Lower lobe of right lung (tissue), 2 donors: ENCODE results near the gene DCC. TPM values are rescaled to one million over a fixed set of nuclear protein-coding genes. Genes with fewer than 3 reads are reported as not detected.

Experiments used
- ATAC-seq, 2 donors: fragments of 200-7000 bp; cut with Tn5 transposase; one replicate each; pipeline ENCODE4 v1.9.1; 2020 to 2022; ENCODE audit warnings: mild to moderate bottlenecking in 2 of 2, moderate library complexity in 2 of 2
- DNase-seq: peaks from one replicate; pipeline ENCODE4 v3.0.0-alpha.2; 2020
- H3K27ac ChIP-seq: fragments of 200-600 bp; one replicate; pipeline ENCODE4 v1.8.0; 2022
- H3K27me3 ChIP-seq: fragments of 200-600 bp; one replicate; pipeline ENCODE4 v1.8.0; 2022; ENCODE audit warnings: low read depth
- H3K36me3 ChIP-seq: fragments of 200-600 bp; one replicate; pipeline ENCODE4 v1.8.0; 2022; ENCODE audit warnings: mild to moderate bottlenecking
- H3K4me1 ChIP-seq: fragments of 200-600 bp; one replicate; pipeline ENCODE4 v1.8.0; 2022
- H3K4me3 ChIP-seq: fragments of 200-600 bp; one replicate; pipeline ENCODE4 v1.8.0; 2022; ENCODE audit warnings: mild to moderate bottlenecking
- H3K9me3 ChIP-seq: fragments of 200-600 bp; one replicate; pipeline ENCODE4 v1.8.0; 2022
- intact Hi-C: fragments of 100-400 bp; cut with DNase I; formaldehyde crosslinking; loops from one replicate; pipeline ENCODE4 v1.11.0; 2022
- total RNA-seq: library from RNA; stranded (reverse); fragmentation: NEBNext Ultra II Directional; extraction: Animal tissue kit (Norgen Biotek cat#: 25700); gene quantifications from one replicate; pipeline ENCODE4 v1.2.1, GENCODE V29; 2021
- TF ChIP-seq, protein P1 (sequence below): fragments of 200-600 bp; IDR thresholded peaks from one replicate; pipeline ENCODE4 v1.8.0; 2022; ENCODE audit warnings: antibody characterized with exemption, mild to moderate bottlenecking
- donor health status: DM: no; HTN: yes; CAD: no; lungs with severe emphysema.

DCC gene
- total RNA-seq, 1 donor from 2014 or later: 4.5 TPM

- intact Hi-C loops: no loop called here
- ATAC-seq (no peak), DNase-seq (no peak)
- H3K4me3 ChIP-seq: no peak overlapping the region
- TF ChIP-seq, protein P1, sequence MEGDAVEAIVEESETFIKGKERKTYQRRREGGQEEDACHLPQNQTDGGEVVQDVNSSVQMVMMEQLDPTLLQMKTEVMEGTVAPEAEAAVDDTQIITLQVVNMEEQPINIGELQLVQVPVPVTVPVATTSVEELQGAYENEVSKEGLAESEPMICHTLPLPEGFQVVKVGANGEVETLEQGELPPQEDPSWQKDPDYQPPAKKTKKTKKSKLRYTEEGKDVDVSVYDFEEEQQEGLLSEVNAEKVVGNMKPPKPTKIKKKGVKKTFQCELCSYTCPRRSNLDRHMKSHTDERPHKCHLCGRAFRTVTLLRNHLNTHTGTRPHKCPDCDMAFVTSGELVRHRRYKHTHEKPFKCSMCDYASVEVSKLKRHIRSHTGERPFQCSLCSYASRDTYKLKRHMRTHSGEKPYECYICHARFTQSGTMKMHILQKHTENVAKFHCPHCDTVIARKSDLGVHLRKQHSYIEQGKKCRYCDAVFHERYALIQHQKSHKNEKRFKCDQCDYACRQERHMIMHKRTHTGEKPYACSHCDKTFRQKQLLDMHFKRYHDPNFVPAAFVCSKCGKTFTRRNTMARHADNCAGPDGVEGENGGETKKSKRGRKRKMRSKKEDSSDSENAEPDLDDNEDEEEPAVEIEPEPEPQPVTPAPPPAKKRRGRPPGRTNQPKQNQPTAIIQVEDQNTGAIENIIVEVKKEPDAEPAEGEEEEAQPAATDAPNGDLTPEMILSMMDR: no peak
- no peaks in the 10 kb centered on the region for H3K36me3 ChIP-seq
- H3K9me3 ChIP-seq: no peaks in the 10 kb centered on the region
- no peaks in the 10 kb centered on the region for H3K27me3 ChIP-seq
- H3K4me1 ChIP-seq: no peaks in the 10 kb centered on the region
- no peak overlapping the region for H3K27ac ChIP-seq
Measured at GRCh38 chr18:52387175-52387574, 47.2 kb downstream of the DCC start.

GRCh38 chr18:52391810-52392559 is 52.0 kb downstream of the DCC start:
- TF ChIP-seq, protein P1: no peak
- no peaks in the 10 kb centered on the region for H3K9me3 ChIP-seq
- H3K27ac ChIP-seq: no peak overlapping the region
- no peaks in the 10 kb centered on the region for H3K4me1 ChIP-seq
- H3K36me3 ChIP-seq: no peaks in the 10 kb centered on the region
- H3K27me3 ChIP-seq: no peaks in the 10 kb centered on the region
- ATAC-seq (no peak), DNase-seq (no peak)
- intact Hi-C loops: no loop called here
- no peak overlapping the region for H3K4me3 ChIP-seq

DNA sequence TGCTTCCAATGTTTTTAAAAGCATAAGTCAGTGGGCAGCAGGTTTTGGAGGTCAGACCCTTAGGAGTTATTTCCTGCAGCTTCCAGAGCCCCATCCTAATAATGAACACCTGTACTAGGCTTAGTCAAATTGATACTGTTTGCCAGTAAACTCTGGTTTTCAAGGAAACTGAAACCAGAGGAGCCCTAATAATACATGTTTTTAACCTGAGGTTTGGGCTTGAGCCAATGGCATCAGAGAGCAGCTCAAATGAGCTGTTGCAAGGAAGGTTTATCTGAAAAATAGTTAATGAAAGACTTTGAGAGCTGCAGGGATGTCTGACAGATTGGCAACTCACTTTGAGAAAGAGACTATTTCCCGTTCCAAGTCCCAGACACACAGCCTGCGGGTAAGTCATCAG is 54.6 kb downstream of the DCC start:
- Histone ChIP-seq H3K4me1 (no peaks in the 10 kb centered on the region), H3K27ac (no peak overlapping the region), H3K4me3 (no peak overlapping the region), H3K36me3 (no peaks in the 10 kb centered on the region), H3K27me3 (no peaks in the 10 kb centered on the region), H3K9me3 (no peaks in the 10 kb centered on the region)
- no peak for DNase-seq
- no peak for ATAC-seq
- TF ChIP-seq, protein P1: no peak
- intact Hi-C loops: no loop called here

- Histone ChIP-seq H3K36me3 (no peaks in the 10 kb centered on the region), H3K4me1 (no peaks in the 10 kb centered on the region), H3K4me3 (no peak overlapping the region), H3K27ac (no peak overlapping the region), H3K27me3 (no peaks in the 10 kb centered on the region), H3K9me3 (no peaks in the 10 kb centered on the region)
- ATAC-seq (no peak), DNase-seq (no peak)
- TF ChIP-seq, protein P1: no peak
- intact Hi-C loops: no loop called here
Measured at GRCh38 chr18:52395146-52395852, 55.3 kb downstream of the DCC start.

- Histone ChIP-seq H3K27me3 (no peaks in the 10 kb centered on the region), H3K27ac (no peak overlapping the region), H3K9me3 (no peaks in the 10 kb centered on the region), H3K36me3 (no peaks in the 10 kb centered on the region), H3K4me1 (no peaks in the 10 kb centered on the region), H3K4me3 (no peak overlapping the region)
- ATAC-seq (no peak), DNase-seq (no peak)
- TF ChIP-seq, protein P1: no peak
- intact Hi-C loops: no loop called here
Measured at GRCh38 chr18:52401236-52401635, 61.2 kb downstream of the DCC start.
